SKM-1 treated with dmso at 0.1 percent for 144 hours (cell line): Measurements from ENCODE around the gene SRPK2.
"Not testable (repeated sequence)": the region's sequence is repeated elsewhere in the genome, so short reads cannot be mapped to it uniquely, and the experiment has no call there.

Source experiments
- DNase-seq: peaks from one replicate; lab custom pipeline; 2025; ENCODE audit not compliant: unreplicated experiment; lab: John Stamatoyannopoulos, UW

The SRPK2 gene

GRCh38 chr7:105268511-105269392 is 120.0 kb downstream of the SRPK2 start:
- DNase-seq: peak; percentile 9

DNA sequence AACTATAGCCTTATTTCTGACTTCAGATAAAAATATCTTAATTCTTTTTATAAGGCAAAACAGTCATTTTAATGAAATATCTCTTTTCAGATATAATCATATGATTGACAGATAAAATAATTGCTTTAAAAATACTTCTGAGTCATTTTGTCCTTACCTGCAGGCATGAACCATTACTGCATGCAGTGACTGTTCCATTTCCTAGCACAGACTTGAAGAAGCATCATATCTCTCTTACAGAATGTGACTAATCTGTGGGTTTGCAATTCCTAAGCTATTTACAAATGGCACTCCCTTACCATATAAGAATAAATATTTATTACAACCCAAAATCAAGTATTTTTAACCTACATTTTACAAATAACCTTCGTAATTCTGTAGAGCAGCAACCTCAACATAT is 120.7 kb downstream of the SRPK2 start:
- DNase-seq: no peak

GRCh38 chr7:105267244-105267643 is 121.5 kb downstream of the SRPK2 start:
- DNase-seq: no peak

DNA sequence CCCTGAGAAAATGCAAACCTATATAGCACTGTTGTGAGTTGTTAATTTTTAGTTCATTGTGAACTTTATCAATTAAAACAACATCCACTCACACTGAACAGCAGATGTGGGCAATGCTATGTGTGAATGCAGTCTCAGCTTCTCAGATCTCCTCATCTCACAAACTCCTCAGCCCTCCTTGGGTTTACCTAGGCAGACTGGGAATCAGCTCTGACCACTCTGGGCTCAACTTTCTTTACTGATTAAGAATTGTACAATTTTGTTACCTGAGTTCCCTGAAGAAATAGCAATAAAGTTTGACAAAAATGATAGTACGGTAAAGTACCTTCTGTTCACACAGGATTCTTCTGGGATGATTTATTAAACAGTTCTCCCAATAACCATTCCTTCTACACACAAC is 124.0 kb downstream of the SRPK2 start:
- DNase-seq: no peak

DNA sequence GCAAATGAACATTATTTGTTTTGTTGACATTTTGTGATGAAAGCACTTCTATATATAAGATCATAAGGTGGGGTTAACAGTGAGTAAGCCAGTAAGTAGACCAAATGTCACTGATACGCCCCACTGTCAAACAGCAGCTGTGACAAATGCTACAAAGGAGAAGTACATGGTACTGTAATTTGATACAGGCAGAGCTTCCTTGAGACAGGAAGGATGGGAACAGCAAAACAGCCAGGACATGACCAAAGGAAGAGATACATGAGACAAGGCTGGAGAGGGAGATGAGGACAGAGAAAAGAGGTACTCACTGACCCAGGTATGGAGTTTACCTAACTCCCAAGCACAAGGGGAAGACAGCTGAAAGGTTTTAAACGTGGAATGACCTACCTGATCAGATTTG is 127.0 kb downstream of the SRPK2 start:
- no peak for DNase-seq

- not testable (repeated sequence) for DNase-seq
Measured at GRCh38 chr7:105260201-105260871, 128.4 kb downstream of the SRPK2 start.

GRCh38 chr7:105258919-105259318 is 129.8 kb downstream of the SRPK2 start:
- DNase-seq: not testable (repeated sequence)

GRCh38 chr7:105257338-105257737 is 131.4 kb downstream of the SRPK2 start:
- DNase-seq: peak; percentile 4

DNA sequence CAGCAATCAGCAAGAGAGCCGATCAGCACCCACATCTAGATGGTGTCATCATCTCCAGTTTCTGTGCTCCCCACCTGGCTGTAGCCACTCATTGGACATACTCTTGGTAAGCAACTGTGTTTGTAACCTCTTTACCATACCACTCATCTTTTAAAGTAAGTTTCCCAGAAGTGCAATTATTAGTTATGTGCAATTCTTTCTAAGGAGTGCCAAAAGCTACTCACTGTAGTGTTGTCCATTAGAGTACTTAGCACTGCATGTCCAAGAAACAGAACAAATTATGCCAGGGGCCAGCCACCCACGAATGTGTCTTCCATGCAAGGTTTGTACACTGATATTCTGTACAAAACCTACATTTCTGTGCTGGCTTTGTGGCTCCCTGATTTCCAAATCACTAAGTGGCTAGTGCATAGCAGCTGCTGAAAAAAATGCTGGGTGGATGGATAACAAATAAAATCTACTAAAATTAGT is 131.9 kb downstream of the SRPK2 start:
- no peak for DNase-seq

GRCh38 chr7:105250706-105251105 is 138.0 kb downstream of the SRPK2 start:
- DNase-seq: no peak

- DNase-seq: no peak
Measured at GRCh38 chr7:105250239-105250638, 138.5 kb downstream of the SRPK2 start.

DNA sequence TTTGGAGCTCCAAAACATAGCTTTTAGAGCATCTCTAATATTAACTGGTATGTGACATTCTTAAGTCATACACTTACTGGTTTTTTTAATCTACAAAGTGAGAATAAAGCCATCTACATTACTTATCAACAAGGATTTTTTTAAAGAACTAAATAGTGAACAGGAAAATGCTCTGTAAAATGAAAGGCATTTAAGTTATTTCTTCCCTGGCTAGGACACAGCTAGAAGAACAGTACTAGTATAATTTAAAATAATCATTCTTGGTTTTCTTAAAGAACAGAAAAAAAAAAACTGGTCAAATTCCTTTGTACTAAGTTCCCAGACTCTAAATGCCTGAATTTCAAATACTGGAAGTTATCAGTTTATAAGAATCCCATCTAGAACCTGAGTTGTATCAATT is 139.5 kb downstream of the SRPK2 start:
- DNase-seq: no peak

DNA sequence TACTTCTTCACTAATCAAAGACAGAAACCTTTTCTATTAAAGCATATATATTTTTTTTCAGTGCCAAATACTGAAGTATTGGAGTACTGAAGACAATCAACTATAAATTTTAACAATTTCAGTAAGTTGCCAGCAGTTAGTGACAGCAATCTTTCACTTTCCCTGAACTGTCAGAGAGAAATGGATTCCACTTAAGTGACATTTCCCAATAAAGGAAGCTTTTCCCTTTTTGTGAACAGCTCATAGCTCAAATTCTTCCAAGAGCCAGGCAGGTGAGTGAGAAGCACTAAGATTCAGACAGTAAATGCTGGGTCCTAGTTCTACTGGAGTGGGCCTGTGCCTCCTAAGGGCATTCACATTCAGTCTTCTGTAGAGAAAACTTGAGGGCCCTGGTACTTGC is 142.0 kb downstream of the SRPK2 start:
- DNase-seq: no peak

DNA sequence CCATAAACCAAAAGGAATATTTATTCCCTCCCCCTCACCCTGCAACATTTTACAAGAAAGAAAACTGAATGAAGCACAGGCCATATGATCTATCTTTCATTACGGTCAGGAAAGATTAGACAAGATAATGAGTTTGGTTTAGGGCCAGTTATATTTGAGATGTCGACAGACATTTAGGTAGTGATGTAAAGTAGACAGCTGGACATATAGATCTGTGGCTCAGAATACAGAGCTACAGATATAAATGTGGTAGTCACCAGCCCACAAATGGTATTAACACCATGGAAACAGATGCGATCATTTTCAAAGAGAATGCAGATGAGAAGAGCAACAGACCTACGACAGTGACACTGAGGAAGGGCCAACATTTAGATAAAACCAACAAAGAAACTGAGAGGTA is 142.5 kb downstream of the SRPK2 start:
- DNase-seq: no peak

GRCh38 chr7:105245398-105246114 is 143.2 kb downstream of the SRPK2 start:
- no peak for DNase-seq

- no peak for DNase-seq
Measured at GRCh38 chr7:105244594-105244993, 144.1 kb downstream of the SRPK2 start.

GRCh38 chr7:105241198-105241597 is 147.5 kb downstream of the SRPK2 start:
- DNase-seq: no peak

DNA sequence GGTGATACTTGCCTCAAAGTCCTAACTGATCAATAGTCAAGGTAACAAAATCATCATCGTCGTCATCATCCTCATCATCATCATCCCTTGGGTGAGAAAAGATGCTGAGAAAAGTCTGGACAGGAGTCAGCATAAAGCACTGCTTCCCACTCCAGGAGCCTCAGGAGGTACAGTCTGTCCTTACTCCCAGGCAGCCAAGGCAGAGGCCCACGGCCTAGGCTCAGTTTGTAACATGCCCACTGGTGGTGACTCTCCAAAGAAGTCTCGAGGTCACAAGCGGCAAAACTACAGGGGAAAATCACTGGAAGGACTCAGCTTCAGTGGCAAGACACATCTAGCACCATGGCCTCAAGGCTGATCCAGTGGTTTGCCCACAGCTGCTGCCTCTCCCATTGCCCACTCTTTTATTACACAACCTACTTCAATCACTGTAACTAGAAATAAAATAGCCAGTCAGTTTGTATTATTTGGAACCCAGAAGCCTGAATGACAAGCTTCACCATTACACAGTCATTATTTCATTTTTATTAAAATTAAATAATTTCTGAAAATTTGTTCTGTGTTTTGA is 150.4 kb downstream of the SRPK2 start:
- DNase-seq: no peak

- DNase-seq: no peak
Measured at GRCh38 chr7:105234886-105235285, 153.8 kb downstream of the SRPK2 start.

DNA sequence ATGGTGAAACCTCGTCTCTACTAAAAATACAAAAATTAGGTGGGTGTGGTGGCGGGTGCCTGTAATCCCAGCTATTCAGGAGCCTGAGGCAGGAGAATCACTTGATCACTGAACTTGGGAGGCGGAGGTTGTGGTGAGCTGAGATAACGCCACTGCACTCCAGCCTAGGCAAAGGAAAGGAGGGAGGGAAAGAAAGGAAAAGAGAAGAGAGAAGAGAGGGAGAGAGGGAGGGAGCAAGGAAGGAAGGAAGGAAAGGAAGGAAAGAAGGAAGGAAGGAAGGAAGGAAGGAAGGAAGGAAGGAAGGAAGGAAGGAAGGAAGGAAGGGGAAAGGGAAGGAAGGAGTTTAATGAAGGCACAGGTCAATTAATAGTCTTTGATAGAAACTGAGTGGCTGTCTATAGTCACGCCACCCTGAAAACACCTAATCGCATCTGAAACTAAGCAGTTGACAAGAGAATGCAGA is 155.9 kb downstream of the SRPK2 start:
- not testable (repeated sequence) for DNase-seq

DNA sequence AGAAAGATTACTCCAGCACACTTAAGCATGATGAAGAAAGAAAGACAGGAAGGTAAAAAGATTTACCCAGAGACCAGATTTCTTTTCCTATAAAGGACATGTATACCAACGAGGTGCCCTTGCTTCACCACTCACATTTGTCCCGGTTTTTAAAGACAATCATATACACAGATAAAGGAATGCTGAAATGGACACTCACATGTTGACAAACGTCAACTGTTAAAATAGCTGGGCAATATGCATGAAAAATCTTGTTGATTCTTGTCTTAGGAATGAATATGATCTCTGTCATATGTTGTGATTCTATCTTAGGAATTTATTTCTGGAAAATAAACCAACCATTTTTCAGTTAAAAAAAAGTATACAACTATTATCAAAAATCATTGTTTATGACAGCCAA is 158.2 kb downstream of the SRPK2 start:
- DNase-seq: no peak
